ENCODE data around the gene SPATA12. TPM values are rescaled to one million over a fixed set of nuclear protein-coding genes. Genes with fewer than 3 reads are reported as not detected.

Gene SPATA12
- total RNA-seq, 1 donor from 2014 or later, result not detected

GRCh38 chr3:57052662-57053061 lies 7.8 kb upstream of the SPATA12 start:
- intact Hi-C loops (cut with micrococcal nuclease), result no loop called here

GRCh38 chr3:57053122-57053521 lies 7.3 kb upstream of the SPATA12 start:
- intact Hi-C loops (cut with micrococcal nuclease), result no loop called here

DNA sequence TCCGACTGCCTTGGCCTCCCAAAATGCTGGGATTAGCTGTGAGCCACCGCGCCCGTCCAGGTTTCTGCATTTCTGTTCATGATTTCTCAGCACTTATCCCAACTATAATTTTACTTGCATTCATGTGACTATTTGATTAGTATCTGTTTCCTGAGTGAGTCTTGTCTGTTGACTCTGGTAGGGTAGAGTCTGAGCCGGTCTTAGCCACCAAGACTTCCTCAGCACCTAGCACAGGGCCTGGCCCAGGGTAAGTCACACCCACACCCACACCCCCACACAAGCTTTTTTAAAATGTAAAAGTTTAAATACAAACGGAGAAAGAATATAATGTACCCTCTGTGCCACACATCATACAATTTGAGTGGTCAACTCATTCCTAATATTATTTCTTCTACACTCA lies 3.1 kb upstream of the SPATA12 start:
- intact Hi-C loops (cut with micrococcal nuclease), result no loop called here

DNA sequence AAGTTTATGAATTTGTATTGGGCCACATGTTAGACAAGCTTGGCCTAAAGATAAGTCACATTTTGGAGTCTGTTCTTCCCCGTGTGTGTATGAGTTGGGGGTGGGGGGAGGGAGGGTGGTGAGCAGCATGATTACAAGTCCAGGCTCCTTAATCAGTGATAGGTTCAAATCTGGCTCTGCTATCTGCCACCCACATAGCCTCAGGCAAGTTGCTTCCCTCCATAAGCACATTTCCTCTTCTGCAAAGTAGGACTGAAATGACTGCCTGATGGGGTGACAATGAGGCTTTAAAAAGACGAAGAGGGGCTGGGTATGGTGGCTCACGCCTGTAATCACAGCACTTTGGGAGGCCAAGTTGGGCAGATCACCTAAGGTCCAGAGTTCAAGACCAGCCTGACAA lies 1.1 kb upstream of the SPATA12 start:
- intact Hi-C loops (cut with micrococcal nuclease), result no loop called here

DNA sequence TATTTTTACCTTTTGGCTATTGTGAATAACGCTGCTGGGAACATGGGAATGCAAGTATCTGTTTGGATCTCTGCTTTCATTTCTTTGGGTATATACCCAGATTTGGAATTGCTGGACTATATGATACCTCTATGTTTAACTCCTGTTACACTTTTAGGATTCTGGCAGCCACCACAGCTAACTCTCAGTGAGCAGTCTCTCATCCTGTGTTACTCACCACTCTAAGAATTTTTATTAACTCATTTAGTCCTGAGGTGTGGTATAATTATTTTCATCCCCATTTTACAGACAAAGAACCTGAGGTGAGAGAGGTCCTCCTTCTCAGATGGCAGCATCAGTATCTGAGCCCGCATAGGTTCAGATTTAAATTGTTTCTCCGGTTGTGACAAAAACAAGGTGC lies 1.1 kb downstream of the SPATA12 start:
- intact Hi-C loops (cut with micrococcal nuclease), result no loop called here

DNA sequence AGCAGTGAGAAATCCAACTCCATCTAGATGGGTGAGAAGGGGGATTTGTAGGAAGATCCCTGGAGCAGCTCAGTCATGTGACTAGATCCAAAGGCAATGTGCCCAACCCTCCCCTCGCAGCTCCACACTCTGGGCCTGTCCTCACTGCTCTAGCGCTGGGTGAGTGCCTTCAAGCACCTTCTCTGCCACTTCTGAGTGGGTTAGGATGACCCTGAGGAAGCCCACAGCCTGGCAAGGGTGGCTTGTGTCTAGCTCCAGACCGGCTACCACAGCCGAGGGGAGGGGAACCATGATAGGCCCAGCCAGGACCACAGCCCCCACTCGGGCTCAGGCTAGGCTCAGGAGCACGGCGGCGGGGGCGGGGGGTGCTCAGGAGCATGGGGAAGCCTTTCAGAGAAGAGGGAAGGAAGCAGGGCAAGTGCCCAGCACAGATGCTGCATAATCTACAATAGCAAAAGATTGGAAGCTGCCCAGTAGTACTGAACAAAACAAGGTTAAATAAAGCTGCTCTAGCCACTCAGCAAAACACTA lies 1.7 kb downstream of the SPATA12 start:
- intact Hi-C loops (cut with micrococcal nuclease), result no loop called here

GRCh38 chr3:57063032-57063431 lies 2.6 kb downstream of the SPATA12 start:
- intact Hi-C loops (cut with micrococcal nuclease), result no loop called here

- intact Hi-C loops (cut with micrococcal nuclease), result no loop called here
These were observed 3.5 kb downstream of the SPATA12 start for GRCh38 chr3:57064001-57064400.

DNA sequence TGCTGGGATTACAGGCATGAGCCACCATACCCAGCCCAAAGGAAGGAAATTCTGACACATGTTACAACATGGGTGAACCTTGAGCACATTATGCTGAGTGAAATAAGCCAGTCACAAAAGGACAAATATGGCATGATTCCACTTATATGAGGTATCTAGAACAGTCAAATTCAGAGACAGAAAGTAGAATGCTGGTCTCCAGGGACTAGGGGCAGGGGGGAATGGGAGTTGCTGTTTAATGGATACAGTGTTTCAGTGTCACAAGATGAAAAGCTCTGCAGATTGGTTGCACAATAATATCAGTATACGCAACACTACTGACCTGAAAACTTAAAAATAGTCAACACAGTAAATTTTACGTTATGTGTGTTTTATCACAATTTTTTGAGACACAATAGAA lies 4.1 kb downstream of the SPATA12 start:
- intact Hi-C loops (cut with micrococcal nuclease), result no loop called here

DNA sequence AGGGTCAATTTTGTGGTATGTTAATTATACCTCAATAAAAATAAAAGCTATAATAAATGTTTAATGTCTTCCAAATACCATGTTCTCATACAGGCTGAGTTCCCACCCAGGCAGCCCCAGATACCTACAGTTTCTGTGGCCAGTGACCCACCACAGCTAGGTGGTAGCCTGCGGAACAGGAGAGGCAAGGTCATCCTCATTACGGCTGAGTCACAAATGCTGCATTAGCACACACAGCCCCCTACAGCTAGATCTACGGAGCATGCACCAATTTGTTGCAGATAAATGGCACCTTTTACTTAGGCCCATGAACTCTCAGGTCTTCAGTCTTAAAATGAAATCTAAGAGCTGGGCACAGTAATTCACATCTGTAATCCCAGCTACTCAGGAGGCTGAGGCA lies 5.1 kb downstream of the SPATA12 start:
- intact Hi-C loops (cut with micrococcal nuclease), result no loop called here

DNA sequence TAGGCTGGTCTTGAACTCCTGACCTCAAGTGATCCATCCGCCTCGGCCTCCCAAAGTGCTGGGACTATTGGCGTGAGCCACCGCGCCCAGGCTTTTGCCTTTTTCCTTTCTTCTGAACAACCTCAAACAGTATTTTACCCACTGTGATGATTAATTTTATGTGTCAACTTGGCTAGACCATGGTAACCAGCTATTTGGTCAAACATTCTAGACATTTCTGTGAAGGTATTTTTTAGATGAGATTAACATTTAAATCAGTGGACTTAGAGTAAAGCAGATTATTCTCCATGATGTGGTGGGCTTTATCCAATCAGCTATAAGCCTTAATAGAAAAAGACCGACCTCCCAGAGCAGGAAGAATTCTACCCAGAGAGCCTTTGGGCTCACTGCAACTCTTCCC lies 6.0 kb downstream of the SPATA12 start:
- intact Hi-C loops (cut with micrococcal nuclease), result no loop called here

GRCh38 chr3:57068437-57069089 lies 8.1 kb downstream of the SPATA12 start:
- intact Hi-C loops (cut with micrococcal nuclease), result no loop called here

DNA sequence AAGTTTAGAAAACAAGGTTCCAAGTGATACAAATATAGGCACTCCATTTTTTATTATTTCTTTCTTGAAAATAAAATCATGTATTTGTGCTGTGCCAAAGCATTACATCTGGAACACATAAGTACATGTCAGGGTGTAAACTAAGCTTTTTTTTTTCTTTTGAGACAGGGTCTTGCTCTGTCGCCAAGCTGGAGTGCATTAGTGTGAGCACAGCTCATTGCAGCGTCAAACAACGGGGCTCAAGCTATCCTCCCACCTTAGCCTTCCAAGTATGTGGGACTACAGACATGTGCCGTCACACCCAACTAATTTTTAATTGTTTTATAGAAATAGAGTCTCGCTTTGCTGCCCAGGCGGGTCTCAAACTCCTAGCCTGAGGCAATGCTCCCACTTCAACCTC lies 9.0 kb downstream of the SPATA12 start:
- intact Hi-C loops (cut with micrococcal nuclease), result no loop called here

- intact Hi-C loops (cut with micrococcal nuclease), result no loop called here
These were observed 13.2 kb downstream of the SPATA12 start for GRCh38 chr3:57073628-57074027.

- intact Hi-C loops (cut with micrococcal nuclease), result no loop called here
These were observed 13.7 kb downstream of the SPATA12 start for GRCh38 chr3:57074135-57074534.

GRCh38 chr3:57076422-57076951 lies 16.0 kb downstream of the SPATA12 start:
- intact Hi-C loops (cut with micrococcal nuclease), result no loop called here

- intact Hi-C loops (cut with micrococcal nuclease), result loop anchor here (2.0 kb wide), 2 partner anchors 83 to 383 kb away; no protein-coding TSS in a partner anchor
These were observed 17.3 kb downstream of the SPATA12 start for GRCh38 chr3:57077630-57078343.

DNA sequence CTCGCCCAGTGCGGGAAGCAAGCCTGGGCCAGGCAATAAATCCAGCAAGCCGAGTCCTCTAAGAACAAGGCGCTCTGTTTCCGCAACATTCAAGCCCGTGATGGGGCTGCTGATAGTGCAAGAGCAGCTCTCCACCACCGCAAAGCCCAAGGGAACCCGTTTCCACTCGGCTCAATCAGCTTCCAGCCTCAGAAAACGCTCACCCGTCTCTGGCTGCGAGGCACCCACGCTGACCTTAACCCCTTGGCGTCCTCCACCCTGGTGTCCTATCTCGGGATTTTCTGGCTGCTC lies 17.8 kb downstream of the SPATA12 start:
- intact Hi-C loops (cut with micrococcal nuclease), result loop anchor here (2.0 kb wide), 2 partner anchors 83 to 383 kb away; no protein-coding TSS in a partner anchor

GRCh38 chr3:57078635-57079473 lies 18.4 kb downstream of the SPATA12 start:
- intact Hi-C loops (cut with micrococcal nuclease), result loop anchor here (2.0 kb wide), 2 partner anchors 84 to 384 kb away; no protein-coding TSS in a partner anchor

DNA sequence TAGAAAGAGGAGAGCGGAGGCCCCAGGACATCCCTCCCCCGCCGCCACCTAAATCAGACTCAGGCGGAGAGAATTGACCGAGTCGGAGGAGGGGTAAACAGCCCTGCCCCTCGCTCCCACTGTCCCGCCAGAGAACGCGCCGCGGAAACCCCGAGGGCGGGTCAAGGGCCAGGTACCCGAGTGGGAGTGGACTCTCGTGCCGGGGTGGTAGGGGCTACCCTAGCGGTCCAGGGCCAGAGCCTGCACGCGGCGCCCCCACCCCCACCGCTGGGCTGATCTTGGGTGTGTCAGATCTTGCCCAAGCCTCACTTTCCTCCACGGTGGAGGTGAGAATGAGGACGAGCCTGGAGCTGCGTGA lies 19.0 kb downstream of the SPATA12 start:
- intact Hi-C loops (cut with micrococcal nuclease), result loop anchor here (2.0 kb wide), 2 partner anchors 85 to 385 kb away; no protein-coding TSS in a partner anchor

DNA sequence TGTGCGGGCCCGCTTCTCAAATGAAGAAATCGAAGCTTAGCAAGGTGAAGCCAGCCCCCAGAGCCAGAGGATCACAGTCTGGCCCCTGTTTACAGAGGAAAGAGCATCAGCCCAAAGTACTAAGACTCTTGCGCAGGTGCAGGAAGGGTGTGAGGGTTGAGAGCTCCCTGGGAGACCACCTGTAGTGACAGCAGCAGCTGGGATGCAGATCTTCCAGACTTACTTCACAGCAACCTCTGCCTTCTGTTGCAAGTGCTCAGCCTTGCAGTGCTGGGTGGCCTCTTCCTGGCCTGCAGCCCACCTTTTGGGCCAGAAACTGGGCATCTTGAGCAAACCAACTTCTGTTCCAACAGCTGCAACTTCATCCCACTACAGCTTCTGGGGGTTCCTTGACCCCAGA lies 19.7 kb downstream of the SPATA12 start:
- intact Hi-C loops (cut with micrococcal nuclease), result no loop called here

DNA sequence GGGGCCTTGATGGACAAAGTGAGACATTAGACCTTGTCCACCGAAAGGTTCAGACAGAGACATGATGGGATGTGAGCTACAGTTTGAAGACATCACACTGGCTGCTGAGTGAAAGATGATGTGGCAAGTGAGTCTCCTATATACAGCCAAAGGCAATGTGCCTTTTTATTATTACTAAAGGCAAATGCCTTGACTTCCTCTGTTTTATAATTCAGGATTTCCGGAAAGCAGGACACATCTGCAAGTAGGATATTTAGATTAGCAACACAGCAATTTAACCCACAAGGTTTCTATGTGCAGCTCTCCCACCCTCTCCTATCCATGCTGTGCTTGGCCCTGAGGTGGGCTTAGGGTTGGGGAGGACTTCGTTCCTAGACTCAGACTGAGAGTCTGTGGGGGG lies 20.7 kb downstream of the SPATA12 start:
- intact Hi-C loops (cut with micrococcal nuclease), result no loop called here

Data from T-helper 1 cell treated with Interleukin-12 subunit alpha and Interleukin-12 subunit beta and Interleukin-4 antibody, amounts not matched to agents 30 ng/mL and 1 ng/mL, for 36 hours (primary cell).